Adrenal gland (tissue), 12 donors: ENCODE results near the gene HOMER1. TPM values are rescaled to one million over a fixed set of nuclear protein-coding genes. Genes with fewer than 3 reads are reported as not detected.

Experiments
- DNase-seq, 7 donors: peaks; one replicate each; pipeline ENCODE4 v3.0.0-alpha.2; 2019 to 2020
- H3K27ac ChIP-seq, 5 donors: fragments of 200-600 bp; sonication (generic) in 4 of 5; 1 replicate in 3 of 5; 2 replicates in 2 of 5; pipeline versions ENCODE4 v1.5.1 to v1.8.0; 2016 to 2020; ENCODE audit warnings: mild to moderate bottlenecking in 1 of 5
- H3K27me3 ChIP-seq: fragments of 200-600 bp; 2 replicates; pipeline ENCODE4 v1.8.0; 2021
- H3K36me3 ChIP-seq, 2 donors: fragments of 200-600 bp; replicated peaks in 1 of 2; 1 replicate in 1 of 2; 2 replicates in 1 of 2; pipeline versions ENCODE4 v1.5.1 to v1.8.0; 2018 to 2022
- H3K4me1 ChIP-seq, 2 donors: fragments of 200-600 bp; replicated peaks in 1 of 2; 1 replicate in 1 of 2; 2 replicates in 1 of 2; pipeline versions ENCODE4 v1.5.1 to v1.8.0; 2018 to 2021
- H3K4me3 ChIP-seq, 4 donors: fragments of 200-600 bp; sonication (generic) in 3 of 4; one replicate each; pipeline ENCODE4 v1.5.1; 2016 to 2018
- H3K9me3 ChIP-seq, 3 donors: fragments of 200-600 bp; sonication (generic) in 1 of 3; replicated peaks in 1 of 3; 1 replicate in 2 of 3; 2 replicates in 1 of 3; pipeline versions ENCODE4 v1.5.1 to v1.8.0; 2016 to 2021
- POLR2A ChIP-seq, 2 donors: fragments of 450-650 bp; IDR thresholded peaks; one replicate each; pipeline ENCODE4 v1.6.1; 2017; ENCODE audit warnings: antibody characterized with exemption in 2 of 2, mild to moderate bottlenecking in 2 of 2, moderate library complexity in 1 of 2
- WGBS, 4 donors: extraction: QIAGEN DNeasy Blood & Tissue Kit in 2 of 4; methylation state at CpG; one replicate each; pipeline versions ENCODE4 v1.1.5 to v1.1.7; 2013 to 2017; 5-methylcytosine and 5-hydroxymethylcytosine counted together
- intact Hi-C, 2 donors: fragments of 100-400 bp; cut with DNase I; formaldehyde crosslinking; loops; one replicate each; pipeline versions ENCODE4 v1.14.1 to v1.15.0; 2022 to 2023
- polyA plus RNA-seq, 3 donors: library from polyadenylated mRNA; stranded (reverse); fragments of 200-250 nt in 2 of 3; fragments of 350-450 nt in 1 of 3; fragmentation: Illumina TruSeq in 1 of 3; extraction: RNeasy Lipid Tissue Mini Kit (QIAGEN cat#74804) in 1 of 3; gene quantifications; one replicate each; pipeline ENCODE4 v1.2.3, GENCODE V29; 2013 to 2014
- total RNA-seq, 9 donors: library from RNA; depleted of rRNA in 4 of 9; stranded (reverse); fragments of >200 nt in 4 of 9; fragments of 120-200 nt in 1 of 9; fragmentation: NEBNext Ultra II Directional in 1 of 9; extraction: Animal tissue kit (Norgen Biotek cat#: 25700) in 1 of 9; gene quantifications; one replicate each; pipeline versions ENCODE4 v1.1.0 to v1.2.4, GENCODE V29; 2013 to 2023
- TF ChIP-seq, protein P1 (sequence below), 6 experiments: fragments of 450-650 bp in 4 of 6; fragments of 200-600 bp in 2 of 6; sonication (generic) in 1 of 6; IDR thresholded peaks; 1 replicate in 5 of 6; 2 replicates in 1 of 6; pipeline versions ENCODE4 v1.5.1 to v1.8.0; 2016 to 2021; ENCODE audit warnings: antibody characterized with exemption in 6 of 6, mild to moderate bottlenecking in 2 of 6, moderate library complexity in 1 of 6
- donor health status: healthy with polysubstance abuse.
- donor health status: Bipolar disorder and iron deficiency.
- donor health status: DM: yes; HTN: yes; CAD: no.
- donor health status: DM: no; HTN: no; CAD: no.
- donor health status: DM: no; HTN: no; CAD: no.
- donor health status: DM: yes; HTN: yes; CAD: no.

The HOMER1 gene
- total and polyA plus RNA-seq, 12 donors: 0.06 to 10.4 (median 0.78) TPM

DNA sequence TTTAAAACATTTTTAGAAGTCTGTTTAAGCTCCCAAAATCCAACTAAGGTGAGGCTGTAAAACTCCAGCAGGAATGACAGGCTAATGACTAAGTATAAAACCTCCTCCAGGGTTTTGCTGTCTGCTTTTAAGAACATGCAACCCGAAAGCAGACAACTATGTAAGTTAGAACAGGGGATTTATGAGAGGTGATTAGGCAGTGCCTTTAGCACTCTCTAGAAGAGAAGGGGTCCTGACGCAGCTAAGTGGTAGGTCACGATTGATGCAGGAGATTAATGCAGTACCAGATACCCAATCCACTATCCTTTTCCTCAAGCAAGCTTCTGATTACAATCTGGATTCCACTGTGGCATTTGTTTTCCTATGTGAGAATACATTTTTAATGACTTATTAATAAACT lies 25.9 kb downstream of the HOMER1 start:
- no peaks in the 10 kb centered on the region for H3K36me3 ChIP-seq
- no peaks in the 10 kb centered on the region for H3K9me3 ChIP-seq
- TF ChIP-seq, protein P1, sequence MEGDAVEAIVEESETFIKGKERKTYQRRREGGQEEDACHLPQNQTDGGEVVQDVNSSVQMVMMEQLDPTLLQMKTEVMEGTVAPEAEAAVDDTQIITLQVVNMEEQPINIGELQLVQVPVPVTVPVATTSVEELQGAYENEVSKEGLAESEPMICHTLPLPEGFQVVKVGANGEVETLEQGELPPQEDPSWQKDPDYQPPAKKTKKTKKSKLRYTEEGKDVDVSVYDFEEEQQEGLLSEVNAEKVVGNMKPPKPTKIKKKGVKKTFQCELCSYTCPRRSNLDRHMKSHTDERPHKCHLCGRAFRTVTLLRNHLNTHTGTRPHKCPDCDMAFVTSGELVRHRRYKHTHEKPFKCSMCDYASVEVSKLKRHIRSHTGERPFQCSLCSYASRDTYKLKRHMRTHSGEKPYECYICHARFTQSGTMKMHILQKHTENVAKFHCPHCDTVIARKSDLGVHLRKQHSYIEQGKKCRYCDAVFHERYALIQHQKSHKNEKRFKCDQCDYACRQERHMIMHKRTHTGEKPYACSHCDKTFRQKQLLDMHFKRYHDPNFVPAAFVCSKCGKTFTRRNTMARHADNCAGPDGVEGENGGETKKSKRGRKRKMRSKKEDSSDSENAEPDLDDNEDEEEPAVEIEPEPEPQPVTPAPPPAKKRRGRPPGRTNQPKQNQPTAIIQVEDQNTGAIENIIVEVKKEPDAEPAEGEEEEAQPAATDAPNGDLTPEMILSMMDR (IDR thresholded peaks at IDR 0.05): no peak
- no peak for TF ChIP-seq POLR2A (IDR thresholded peaks at IDR 0.05)
- no peaks in the 10 kb centered on the region for H3K27me3 ChIP-seq
- intact Hi-C loops: no loop called here
- H3K27ac ChIP-seq: no peak overlapping the region
- H3K4me3 ChIP-seq: no peak overlapping the region
- no peak for DNase-seq
- WGBS, 4 donors: 63 to 77% (median 73%) methylated on average over 3 of the region's 3 CpGs
- no peaks in the 10 kb centered on the region for H3K4me1 ChIP-seq

DNA sequence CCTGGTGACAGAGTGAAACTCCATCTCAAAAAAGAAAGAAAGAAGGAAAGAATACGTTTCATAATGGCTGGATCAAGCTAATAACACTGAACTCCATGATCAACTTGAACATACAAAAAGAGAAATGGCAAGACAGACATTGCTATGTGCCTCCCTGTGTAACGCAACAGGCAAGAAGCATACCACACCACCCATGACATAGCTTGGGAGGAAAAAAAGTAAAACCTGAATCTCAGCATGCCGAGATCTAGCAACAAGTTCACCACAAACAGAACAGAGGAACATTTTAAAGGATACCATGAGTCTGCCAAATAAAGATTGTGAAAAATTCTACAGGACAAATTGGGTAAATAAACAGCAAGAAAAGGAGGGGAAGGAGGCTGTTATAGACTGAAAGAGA lies 26.7 kb downstream of the HOMER1 start:
- H3K27me3 ChIP-seq: no peaks in the 10 kb centered on the region
- no peak overlapping the region for H3K27ac ChIP-seq
- intact Hi-C loops: no loop called here
- 82 to 89% (median 85%) methylated on average over 3 of the region's 3 CpGs for WGBS, 4 donors
- no peak for DNase-seq
- no peaks in the 10 kb centered on the region for H3K36me3 ChIP-seq
- H3K4me3 ChIP-seq: no peak overlapping the region
- no peak for TF ChIP-seq POLR2A (IDR thresholded peaks at IDR 0.05)
- TF ChIP-seq, protein P1 (IDR thresholded peaks at IDR 0.05): no peak
- H3K9me3 ChIP-seq: no peaks in the 10 kb centered on the region
- H3K4me1 ChIP-seq: no peaks in the 10 kb centered on the region

GRCh38 chr5:79486116-79486515 lies 27.8 kb downstream of the HOMER1 start:
- intact Hi-C loops: no loop called here
- Histone ChIP-seq H3K4me1 (no peaks in the 10 kb centered on the region), H3K27me3 (no peaks in the 10 kb centered on the region), H3K27ac (no peak overlapping the region), H3K36me3 (no peaks in the 10 kb centered on the region), H3K4me3 (no peak overlapping the region), H3K9me3 (no peaks in the 10 kb centered on the region)
- no peak for DNase-seq
- TF ChIP-seq, protein P1 (IDR thresholded peaks at IDR 0.05): no peak
- no peak for TF ChIP-seq POLR2A (IDR thresholded peaks at IDR 0.05)
- 73 to 83% (median 78%) methylated on average over 2 of the region's 2 CpGs for WGBS, 4 donors

GRCh38 chr5:79484731-79485130 lies 29.2 kb downstream of the HOMER1 start:
- WGBS, 4 donors: 86 to 100% (median 88%) methylated on average over 1 of the region's 1 CpG
- Histone ChIP-seq H3K4me3 (no peak overlapping the region), H3K27me3 (no peaks in the 10 kb centered on the region), H3K27ac (no peak overlapping the region), H3K36me3 (no peaks in the 10 kb centered on the region), H3K9me3 (no peaks in the 10 kb centered on the region), H3K4me1 (no peaks in the 10 kb centered on the region)
- intact Hi-C loops: no loop called here
- DNase-seq: no peak
- TF ChIP-seq, protein P1 (IDR thresholded peaks at IDR 0.05): no peak
- no peak for TF ChIP-seq POLR2A (IDR thresholded peaks at IDR 0.05)
